ENCODE results near the gene SLC5A11.

DNA sequence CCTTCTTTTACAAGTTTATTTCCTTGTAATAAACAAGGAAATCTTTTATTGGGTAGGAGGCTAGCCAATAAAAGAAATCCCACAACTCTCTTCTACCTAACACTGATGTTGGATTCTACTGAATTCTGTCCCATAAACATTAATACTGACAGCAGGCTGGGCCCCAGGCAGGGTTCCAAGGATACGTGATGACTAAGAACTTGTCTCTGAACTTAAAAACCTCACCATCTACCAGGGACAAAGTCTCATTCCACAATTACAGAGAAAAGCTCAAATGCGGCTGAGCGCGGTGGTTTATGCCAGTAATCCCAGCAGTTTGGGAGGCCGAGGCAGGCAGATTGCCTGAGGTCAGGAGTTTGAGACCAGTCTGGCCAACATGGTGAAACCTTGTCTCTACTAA lies 104.5 kb downstream of the SLC5A11 start:
- TF ChIP-seq, protein P1, sequence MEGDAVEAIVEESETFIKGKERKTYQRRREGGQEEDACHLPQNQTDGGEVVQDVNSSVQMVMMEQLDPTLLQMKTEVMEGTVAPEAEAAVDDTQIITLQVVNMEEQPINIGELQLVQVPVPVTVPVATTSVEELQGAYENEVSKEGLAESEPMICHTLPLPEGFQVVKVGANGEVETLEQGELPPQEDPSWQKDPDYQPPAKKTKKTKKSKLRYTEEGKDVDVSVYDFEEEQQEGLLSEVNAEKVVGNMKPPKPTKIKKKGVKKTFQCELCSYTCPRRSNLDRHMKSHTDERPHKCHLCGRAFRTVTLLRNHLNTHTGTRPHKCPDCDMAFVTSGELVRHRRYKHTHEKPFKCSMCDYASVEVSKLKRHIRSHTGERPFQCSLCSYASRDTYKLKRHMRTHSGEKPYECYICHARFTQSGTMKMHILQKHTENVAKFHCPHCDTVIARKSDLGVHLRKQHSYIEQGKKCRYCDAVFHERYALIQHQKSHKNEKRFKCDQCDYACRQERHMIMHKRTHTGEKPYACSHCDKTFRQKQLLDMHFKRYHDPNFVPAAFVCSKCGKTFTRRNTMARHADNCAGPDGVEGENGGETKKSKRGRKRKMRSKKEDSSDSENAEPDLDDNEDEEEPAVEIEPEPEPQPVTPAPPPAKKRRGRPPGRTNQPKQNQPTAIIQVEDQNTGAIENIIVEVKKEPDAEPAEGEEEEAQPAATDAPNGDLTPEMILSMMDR (optimal IDR thresholded peaks at IDR 0.05 in 1 of 3, IDR thresholded peaks at IDR 0.05 in 1 of 3, conservative IDR thresholded peaks at IDR 0.05 in 1 of 3; ENCODE audit: extremely low read depth in 1 of 3, insufficient read depth in 2 of 3, low read length in 3 of 3) = no peak
- TF ChIP-seq EZH2 (IDR thresholded peaks at IDR 0.05; ENCODE audit: low read length) = no peak

Data from keratinocyte (primary cell).